GM19035 (cell line): ENCODE results near the gene PAPOLG.

Source experiments
- ATAC-seq: cut with Tn5 transposase; IDR thresholded peaks from one replicate; pipeline ENCODE4 v1.9.1; 2021; ENCODE audit not compliant: unreplicated experiment

The PAPOLG gene

GRCh38 chr2:60756097-60757087, at the start of gene PAPOLG:
PAPOLG (plus strand) TSS chr2:60756268; CDS start chr2:60756479, 211 bp downstream.
- ATAC-seq: peak; percentile 98

GRCh38 chr2:60707750-60708371, 48.2 kb upstream of the PAPOLG start:
- no peak for ATAC-seq

GRCh38 chr2:60708630-60709320, 47.3 kb upstream of the PAPOLG start:
- no peak for ATAC-seq

- no peak for ATAC-seq
Observed at GRCh38 chr2:60710707-60711106, 45.4 kb upstream of the PAPOLG start.

GRCh38 chr2:60715561-60715960, 40.5 kb upstream of the PAPOLG start:
- ATAC-seq: no peak

GRCh38 chr2:60717691-60718090, 38.4 kb upstream of the PAPOLG start:
- no peak for ATAC-seq

GRCh38 chr2:60719331-60719730, 36.7 kb upstream of the PAPOLG start:
- no peak for ATAC-seq

GRCh38 chr2:60725466-60725865, 30.6 kb upstream of the PAPOLG start:
- no peak for ATAC-seq

GRCh38 chr2:60728855-60729254, 27.2 kb upstream of the PAPOLG start:
- ATAC-seq: no peak

- no peak for ATAC-seq
Observed at GRCh38 chr2:60735496-60736250, 20.4 kb upstream of the PAPOLG start.

GRCh38 chr2:60738679-60739078, 17.4 kb upstream of the PAPOLG start:
- ATAC-seq: no peak

GRCh38 chr2:60739156-60739555, 16.9 kb upstream of the PAPOLG start:
- no peak for ATAC-seq

GRCh38 chr2:60741576-60741975, 14.5 kb upstream of the PAPOLG start:
- ATAC-seq: no peak

GRCh38 chr2:60742419-60742818, 13.6 kb upstream of the PAPOLG start:
- no peak for ATAC-seq

GRCh38 chr2:60745330-60745729, 10.7 kb upstream of the PAPOLG start:
- ATAC-seq: no peak

- no peak for ATAC-seq
Observed at GRCh38 chr2:60745761-60746160, 10.3 kb upstream of the PAPOLG start.

- no peak for ATAC-seq
Observed at GRCh38 chr2:60746318-60746717, 9.8 kb upstream of the PAPOLG start.

- no peak for ATAC-seq
Observed at GRCh38 chr2:60759654-60760053, 3.6 kb downstream of the PAPOLG start.

- no peak for ATAC-seq
Observed at GRCh38 chr2:60764736-60765534, 8.9 kb downstream of the PAPOLG start.

GRCh38 chr2:60766283-60766682, 10.2 kb downstream of the PAPOLG start:
- no peak for ATAC-seq
